SK-N-SH treated with all-trans-retinoic acid at 6 μM for 48 hours (cell line): Measurements from ENCODE around the gene CACNA1C.

Experiments used
- ATAC-seq: fragments of 200-7000 bp; cut with Tn5 transposase; 3 replicates; pipeline ENCODE4 v1.9.1; 2020; ENCODE audit warnings: mild to moderate bottlenecking, moderate library complexity
- ARNTL ChIP-seq: fragments of 450-650 bp; formaldehyde crosslinking; IDR thresholded peaks from 2 replicates; pipeline ENCODE4 v1.5.0; 2020; ENCODE audit warnings: low read depth, mild to moderate bottlenecking, moderate library complexity, borderline replicate concordance
- BACH2 ChIP-seq: fragments of 250-450 bp; sonication (Bioruptor Pico); IDR thresholded peaks from 2 replicates; pipeline ENCODE4 v1.9.0; 2021; ENCODE audit warnings: mild to moderate bottlenecking, borderline replicate concordance
- CREB5 ChIP-seq: fragments of 250-450 bp; sonication (Bioruptor Pico); IDR thresholded peaks from 2 replicates; pipeline ENCODE4 v1.5.1; 2020; ENCODE audit warnings: low read depth, mild to moderate bottlenecking, moderate library complexity
- CSDC2 ChIP-seq: fragments of 250-450 bp; sonication (Bioruptor Pico); IDR thresholded peaks from 2 replicates; pipeline ENCODE4 v1.5.0; 2020; ENCODE audit warnings: mild to moderate bottlenecking, moderate library complexity
- CSRNP3 ChIP-seq: fragments of 250-450 bp; sonication (Bioruptor Pico); IDR thresholded peaks from 2 replicates; pipeline ENCODE4 v1.5.1; 2021; ENCODE audit warnings: mild to moderate bottlenecking, moderate library complexity
- ESRRG ChIP-seq: fragments of 250-450 bp; sonication (Bioruptor Pico); IDR thresholded peaks from 2 replicates; pipeline ENCODE4 v1.6.1; 2021; ENCODE audit warnings: mild to moderate bottlenecking
- GLIS3 ChIP-seq: fragments of 250-450 bp; sonication (Bioruptor Pico); IDR thresholded peaks from 2 replicates; pipeline ENCODE4 v1.5.0; 2020; ENCODE audit warnings: mild to moderate bottlenecking, moderate library complexity
- ISL1 ChIP-seq: fragments of 250-450 bp; sonication (Bioruptor Pico); IDR thresholded peaks from 2 replicates; pipeline ENCODE4 v2.1.2; 2022; ENCODE audit warnings: mild to moderate bottlenecking, moderate library complexity
- OSR1 ChIP-seq: fragments of 250-450 bp; sonication (Bioruptor Pico); IDR thresholded peaks from 2 replicates; pipeline ENCODE4 v1.8.0; 2022; ENCODE audit warnings: moderate library complexity, mild to moderate bottlenecking, inconsistent platforms
- PATZ1 ChIP-seq: fragments of 250-450 bp; sonication (Bioruptor Pico); IDR thresholded peaks from 2 replicates; pipeline ENCODE4 v1.8.0; 2020; ENCODE audit warnings: mild to moderate bottlenecking, moderate library complexity, borderline replicate concordance
- POU6F1 ChIP-seq: fragments of 250-450 bp; sonication (Bioruptor Pico); IDR thresholded peaks from 2 replicates; pipeline ENCODE4 v1.8.0; 2021; ENCODE audit warnings: low read depth, mild to moderate bottlenecking, moderate library complexity, borderline replicate concordance
- PPARA ChIP-seq: fragments of 250-450 bp; sonication (Bioruptor Pico); IDR thresholded peaks from 2 replicates; pipeline ENCODE4 v1.5.0; 2020; ENCODE audit warnings: mild to moderate bottlenecking, borderline replicate concordance
- RARB ChIP-seq: fragments of 250-450 bp; sonication (Bioruptor Pico); IDR thresholded peaks from 2 replicates; pipeline ENCODE4 v1.8.0; 2021; ENCODE audit warnings: mild to moderate bottlenecking, moderate library complexity
- SNAI2 ChIP-seq: fragments of 250-450 bp; sonication (Bioruptor Pico); IDR thresholded peaks from 2 replicates; pipeline ENCODE4 v1.5.0; 2020; ENCODE audit warnings: mild to moderate bottlenecking, moderate library complexity
- TCF4 ChIP-seq: fragments of 250-450 bp; sonication (Bioruptor Pico); IDR thresholded peaks from 2 replicates; pipeline ENCODE4 v1.8.0; 2021; ENCODE audit warnings: mild to moderate bottlenecking, moderate library complexity, borderline replicate concordance
- TOX ChIP-seq: fragments of 250-450 bp; sonication (Bioruptor Pico); IDR thresholded peaks from 2 replicates; pipeline ENCODE4 v1.8.0; 2021; ENCODE audit warnings: mild to moderate bottlenecking, moderate library complexity, borderline replicate concordance
- TSHZ2 ChIP-seq: fragments of 250-450 bp; sonication (Bioruptor Pico); IDR thresholded peaks from 2 replicates; pipeline ENCODE4 v1.5.0; 2020; ENCODE audit warnings: mild to moderate bottlenecking, moderate library complexity
- ZC3H10 ChIP-seq: fragments of 250-450 bp; sonication (Bioruptor Pico); IDR thresholded peaks from 2 replicates; pipeline ENCODE4 v1.5.1; 2021; ENCODE audit warnings: mild to moderate bottlenecking, moderate library complexity
- ZFP30 ChIP-seq: fragments of 450-650 bp; formaldehyde crosslinking; IDR thresholded peaks from 2 replicates; pipeline ENCODE4 v1.5.0; 2022; ENCODE audit warnings: mild to moderate bottlenecking, moderate library complexity
- ZNF565 ChIP-seq: fragments of 450-650 bp; formaldehyde crosslinking; conservative IDR thresholded peaks from 2 replicates; pipeline ENCODE4 v1.5.0; 2020; ENCODE audit warnings: low read depth, mild to moderate bottlenecking, moderate library complexity
- ZNF70 ChIP-seq: fragments of 450-650 bp; formaldehyde crosslinking; IDR thresholded peaks from 2 replicates; pipeline ENCODE4 v1.5.0; 2020; ENCODE audit warnings: mild to moderate bottlenecking, moderate library complexity
- ZNF8 ChIP-seq: fragments of 450-650 bp; formaldehyde crosslinking; IDR thresholded peaks from 2 replicates; pipeline ENCODE4 v1.5.0; 2020; ENCODE audit warnings: mild to moderate bottlenecking, moderate library complexity

CACNA1C gene

GRCh38 chr12:2664721-2665577, 612.2 kb downstream of the CACNA1C start:
- no peak for ATAC-seq
- TF ChIP-seq ZC3H10 (CRISPR knock-in tag) = no peak
- TF ChIP-seq ZNF565 (CRISPR knock-in tag) = no peak
- TF ChIP-seq POU6F1 (CRISPR knock-in tag) = no peak
- no peak for TF ChIP-seq CSRNP3 (CRISPR knock-in tag)
- no peak for TF ChIP-seq ZNF8 (CRISPR knock-in tag)
- no peak for TF ChIP-seq TCF4 (CRISPR knock-in tag)
- TF ChIP-seq ZNF70 (CRISPR knock-in tag) = no peak
- no peak for TF ChIP-seq OSR1 (CRISPR knock-in tag)
- no peak for TF ChIP-seq ZFP30
- TF ChIP-seq PATZ1 (CRISPR knock-in tag) = no peak
- TF ChIP-seq TOX = no peak
- no peak for TF ChIP-seq GLIS3 (CRISPR knock-in tag)
- TF ChIP-seq BACH2 (CRISPR knock-in tag) = no peak
- no peak for TF ChIP-seq CSDC2 (CRISPR knock-in tag)
- no peak for TF ChIP-seq CREB5 (CRISPR knock-in tag)
- no peak for TF ChIP-seq SNAI2
- no peak for TF ChIP-seq PPARA (CRISPR knock-in tag)
- no peak for TF ChIP-seq TSHZ2 (CRISPR knock-in tag)
- no peak for TF ChIP-seq ESRRG
- TF ChIP-seq, all 23 proteins: peak for 0

- ATAC-seq = no peak
- no peak for TF ChIP-seq TOX
- no peak for TF ChIP-seq ZNF8 (CRISPR knock-in tag)
- no peak for TF ChIP-seq POU6F1 (CRISPR knock-in tag)
- no peak for TF ChIP-seq ARNTL (CRISPR knock-in tag)
- no peak for TF ChIP-seq ISL1 (CRISPR knock-in tag)
- TF ChIP-seq CREB5 (CRISPR knock-in tag) = no peak
- no peak for TF ChIP-seq TSHZ2 (CRISPR knock-in tag)
- TF ChIP-seq CSDC2 (CRISPR knock-in tag) = no peak
- TF ChIP-seq ZNF70 (CRISPR knock-in tag) = no peak
- no peak for TF ChIP-seq SNAI2
- TF ChIP-seq OSR1 (CRISPR knock-in tag) = no peak
- TF ChIP-seq RARB (CRISPR knock-in tag) = no peak
Measured at GRCh38 chr12:2666411-2666810, 613.6 kb downstream of the CACNA1C start.
